Uterus (tissue), 4 donors: ENCODE data around the gene GRK6. TPM values are rescaled to one million over a fixed set of nuclear protein-coding genes. Genes with fewer than 3 reads are reported as not detected.

Experiments
- DNase-seq, 2 donors: peaks; one replicate each; pipeline ENCODE4 v3.0.0-alpha.2; 2019 to 2020
- H3K27ac ChIP-seq, 2 donors: fragments of 200-600 bp; sonication (generic); 1 replicate in 1 of 2; 2 replicates in 1 of 2; pipeline ENCODE4 v1.5.1; 2016 to 2018
- H3K27me3 ChIP-seq, 2 donors: fragments of 200-600 bp; sonication (generic); one replicate each; pipeline ENCODE4 v1.5.1; 2018 to 2019; ENCODE audit warnings: control low read depth in 1 of 2
- H3K36me3 ChIP-seq, 2 donors: fragments of 200-600 bp; sonication (generic); one replicate each; pipeline ENCODE4 v1.5.1; 2019; ENCODE audit warnings: control low read depth in 1 of 2
- H3K4me1 ChIP-seq, 2 donors: fragments of 200-600 bp; sonication (generic); one replicate each; pipeline ENCODE4 v1.5.1; 2018 to 2019; ENCODE audit warnings: control low read depth in 1 of 2
- H3K4me3 ChIP-seq, 2 donors: fragments of 200-600 bp; sonication (generic); 1 replicate in 1 of 2; 2 replicates in 1 of 2; pipeline ENCODE4 v1.5.1; 2018 to 2019; ENCODE audit warnings: mild to moderate bottlenecking in 1 of 2
- H3K9me3 ChIP-seq, 2 donors: fragments of 200-600 bp; sonication (generic); one replicate each; pipeline ENCODE4 v1.5.1; 2019; ENCODE audit warnings: control low read depth in 1 of 2
- POLR2A ChIP-seq, 2 donors: fragments of 450-650 bp; IDR thresholded peaks; one replicate each; pipeline ENCODE4 v1.6.1; 2016; ENCODE audit warnings: antibody characterized with exemption in 2 of 2, mild to moderate bottlenecking in 1 of 2, moderate library complexity in 1 of 2
- intact Hi-C: fragments of 100-400 bp; cut with DNase I; formaldehyde crosslinking; loops from one replicate; pipeline ENCODE4 v1.15.1; 2023; ENCODE audit warnings: low total_unique reads
- total RNA-seq, 4 donors: library from RNA; depleted of rRNA in 3 of 4; stranded (reverse); fragments of >200 nt in 3 of 4; gene quantifications; one replicate each; pipeline versions ENCODE4 v1.1.0 to v1.2.4, GENCODE V29; 2014 to 2023
- TF ChIP-seq, protein P1 (sequence below), 4 experiments: fragments of 200-600 bp in 2 of 4; fragments of 450-650 bp in 2 of 4; sonication (generic) in 2 of 4; IDR thresholded peaks; one replicate each; pipeline ENCODE4 v1.5.1; 2016 to 2019; ENCODE audit warnings: antibody characterized with exemption in 4 of 4, mild to moderate bottlenecking in 2 of 4, moderate library complexity in 1 of 4
- donor health status: DM: yes; HTN: yes; CAD: no.

Gene GRK6
- total RNA-seq, 4 donors from 2014 or later: 16.4 to 29.8 (median 20.9) TPM

GRCh38 chr5:177489119-177489716 lies 62.7 kb downstream of the GRK6 start:
- H3K9me3 ChIP-seq: no peaks in the 10 kb centered on the region
- H3K4me3 ChIP-seq: no peak overlapping the region
- TF ChIP-seq POLR2A (IDR thresholded peaks at IDR 0.05): no peak
- TF ChIP-seq, protein P1, sequence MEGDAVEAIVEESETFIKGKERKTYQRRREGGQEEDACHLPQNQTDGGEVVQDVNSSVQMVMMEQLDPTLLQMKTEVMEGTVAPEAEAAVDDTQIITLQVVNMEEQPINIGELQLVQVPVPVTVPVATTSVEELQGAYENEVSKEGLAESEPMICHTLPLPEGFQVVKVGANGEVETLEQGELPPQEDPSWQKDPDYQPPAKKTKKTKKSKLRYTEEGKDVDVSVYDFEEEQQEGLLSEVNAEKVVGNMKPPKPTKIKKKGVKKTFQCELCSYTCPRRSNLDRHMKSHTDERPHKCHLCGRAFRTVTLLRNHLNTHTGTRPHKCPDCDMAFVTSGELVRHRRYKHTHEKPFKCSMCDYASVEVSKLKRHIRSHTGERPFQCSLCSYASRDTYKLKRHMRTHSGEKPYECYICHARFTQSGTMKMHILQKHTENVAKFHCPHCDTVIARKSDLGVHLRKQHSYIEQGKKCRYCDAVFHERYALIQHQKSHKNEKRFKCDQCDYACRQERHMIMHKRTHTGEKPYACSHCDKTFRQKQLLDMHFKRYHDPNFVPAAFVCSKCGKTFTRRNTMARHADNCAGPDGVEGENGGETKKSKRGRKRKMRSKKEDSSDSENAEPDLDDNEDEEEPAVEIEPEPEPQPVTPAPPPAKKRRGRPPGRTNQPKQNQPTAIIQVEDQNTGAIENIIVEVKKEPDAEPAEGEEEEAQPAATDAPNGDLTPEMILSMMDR (IDR thresholded peaks at IDR 0.05): no peak
- H3K4me1 ChIP-seq: peaks cover 11 to 37% of the 10 kb centered on the region in 2 donors
- H3K27ac ChIP-seq: peak overlapping the region; percentile 97 to 98
- H3K36me3 ChIP-seq: no peaks in the 10 kb centered on the region
- no peaks in the 10 kb centered on the region for H3K27me3 ChIP-seq
- intact Hi-C loops: no loop called here
- DNase-seq: no peak

DNA sequence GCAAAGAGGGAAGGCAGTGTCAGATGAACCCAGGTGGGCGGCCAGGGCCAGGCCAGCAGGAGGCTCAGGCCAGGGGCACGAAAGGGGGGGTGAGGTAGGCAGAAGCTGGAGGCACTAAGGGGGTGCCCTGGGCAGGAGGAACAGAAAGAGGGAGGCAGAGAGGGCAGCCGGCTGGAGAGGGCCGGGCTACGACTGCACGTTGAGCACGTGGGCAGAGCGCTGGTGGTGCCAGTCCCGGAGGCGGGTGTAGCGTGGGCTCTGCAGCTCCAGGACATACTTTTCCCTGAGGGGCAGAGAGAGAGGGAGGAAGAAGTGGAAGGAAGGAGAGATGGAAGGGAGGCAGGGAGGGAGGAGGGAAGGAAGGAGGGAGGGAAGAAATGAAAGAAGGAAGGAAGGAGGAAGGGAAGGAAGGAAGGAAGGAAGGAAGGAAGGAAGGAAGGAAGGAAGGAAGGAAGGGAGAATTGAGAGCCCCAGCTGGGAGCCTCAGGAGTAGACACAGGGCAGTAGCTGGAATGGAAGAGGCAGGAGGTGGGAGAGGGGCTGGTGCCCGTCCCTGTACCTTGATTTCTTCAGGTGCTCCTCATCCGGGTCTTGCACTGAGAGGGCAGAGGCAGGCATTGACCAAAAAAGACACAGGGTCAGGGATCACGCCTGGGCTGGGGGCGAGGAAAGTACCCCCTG lies 64.0 kb downstream of the GRK6 start:
- H3K4me3 ChIP-seq: no peak overlapping the region
- intact Hi-C loops: no loop called here
- H3K4me1 ChIP-seq: peaks cover 17 to 38% of the 10 kb centered on the region in 2 donors
- no peaks in the 10 kb centered on the region for H3K27me3 ChIP-seq
- no peak for DNase-seq
- no peaks in the 10 kb centered on the region for H3K36me3 ChIP-seq
- TF ChIP-seq POLR2A (IDR thresholded peaks at IDR 0.05): no peak
- TF ChIP-seq, protein P1 (IDR thresholded peaks at IDR 0.05): no peak
- no peaks in the 10 kb centered on the region for H3K9me3 ChIP-seq
- peak overlapping the region; percentile 97 to 98 for H3K27ac ChIP-seq

GRCh38 chr5:177490992-177491391 lies 64.5 kb downstream of the GRK6 start:
- H3K4me1 ChIP-seq: peaks cover 17 to 38% of the 10 kb centered on the region in 2 donors
- intact Hi-C loops: no loop called here
- H3K27me3 ChIP-seq: no peaks in the 10 kb centered on the region
- no peaks in the 10 kb centered on the region for H3K36me3 ChIP-seq
- DNase-seq: no peak
- no peaks in the 10 kb centered on the region for H3K9me3 ChIP-seq
- H3K4me3 ChIP-seq: no peak overlapping the region
- TF ChIP-seq POLR2A (IDR thresholded peaks at IDR 0.05): no peak
- TF ChIP-seq, protein P1 (IDR thresholded peaks at IDR 0.05): no peak
- peak overlapping the region; percentile 97 to 98 for H3K27ac ChIP-seq

- TF ChIP-seq POLR2A (IDR thresholded peaks at IDR 0.05): no peak
- TF ChIP-seq, protein P1 (IDR thresholded peaks at IDR 0.05): peak; percentile 49 to 88 (median 68)
- H3K4me1 ChIP-seq: peaks cover 17 to 38% of the 10 kb centered on the region in 2 donors
- no peaks in the 10 kb centered on the region for H3K9me3 ChIP-seq
- H3K4me3 ChIP-seq: no peak overlapping the region
- H3K27ac ChIP-seq: peak overlapping the region; percentile 97 to 98
- DNase-seq: peak; percentile 48 to 52
- no peaks in the 10 kb centered on the region for H3K36me3 ChIP-seq
- intact Hi-C loops: no loop called here
- H3K27me3 ChIP-seq: no peaks in the 10 kb centered on the region
Observed at GRCh38 chr5:177491429-177491945, 65.0 kb downstream of the GRK6 start.
